Measurements from ENCODE around the gene SH3RF3. TPM values are rescaled to one million over a fixed set of nuclear protein-coding genes. Genes with fewer than 3 reads are reported as not detected.

Gene SH3RF3
- total RNA-seq, 4 donors from 2014 or later = 2.4 to 5.5 (median 2.9) TPM

- 49 to 76% methylated on average over 3 to 4 of the region's 4 CpGs for WGBS, 2 donors
- intact Hi-C loops (cut with DNase I) = no loop called here
- DNase-seq = no peak
- peak overlapping the region in 3 of 4 donors; percentile 21 to 97 (median 85) for H3K27ac ChIP-seq
- H3K9me3 ChIP-seq = no peaks in the 10 kb centered on the region
- no peak overlapping the region for H3K4me3 ChIP-seq
- TF ChIP-seq CTCF (IDR thresholded peaks at IDR 0.05) = no peak
- TF ChIP-seq POLR2A (IDR thresholded peaks at IDR 0.05) = no peak
- H3K36me3 ChIP-seq = no peaks in the 10 kb centered on the region
- no peaks in the 10 kb centered on the region for H3K27me3 ChIP-seq
- H3K4me1 ChIP-seq = peaks cover 33 to 81% (median 51%) of the 10 kb centered on the region in 3 donors
These were observed 115.9 kb downstream of the SH3RF3 start for GRCh38 chr2:109244750-109245382.

GRCh38 chr2:109246176-109246575 lies 117.2 kb downstream of the SH3RF3 start:
- H3K4me1 ChIP-seq = peaks cover 33 to 69% (median 50%) of the 10 kb centered on the region in 3 donors
- H3K9me3 ChIP-seq = no peaks in the 10 kb centered on the region
- TF ChIP-seq POLR2A (IDR thresholded peaks at IDR 0.05) = no peak
- TF ChIP-seq CTCF (IDR thresholded peaks at IDR 0.05) = no peak
- no peaks in the 10 kb centered on the region for H3K27me3 ChIP-seq
- no peak overlapping the region for H3K27ac ChIP-seq
- DNase-seq = no peak
- H3K36me3 ChIP-seq = no peaks in the 10 kb centered on the region
- H3K4me3 ChIP-seq = no peak overlapping the region
- 92 to 95% methylated on average over 10 of the region's 10 CpGs for WGBS, 2 donors
- intact Hi-C loops (cut with DNase I) = no loop called here

- WGBS, 2 donors = 84 to 97% methylated on average over 8 to 9 of the region's 11 CpGs
- no peaks in the 10 kb centered on the region for H3K9me3 ChIP-seq
- intact Hi-C loops (cut with DNase I) = no loop called here
- H3K4me1 ChIP-seq = peaks cover 30 to 64% (median 46%) of the 10 kb centered on the region in 3 donors
- TF ChIP-seq CTCF (IDR thresholded peaks at IDR 0.05) (no peak), POLR2A (IDR thresholded peaks at IDR 0.05) (no peak)
- no peaks in the 10 kb centered on the region for H3K36me3 ChIP-seq
- no peak overlapping the region for H3K27ac ChIP-seq
- no peak for DNase-seq
- no peak overlapping the region for H3K4me3 ChIP-seq
- no peaks in the 10 kb centered on the region for H3K27me3 ChIP-seq
These were observed 117.6 kb downstream of the SH3RF3 start for GRCh38 chr2:109246616-109247015.

GRCh38 chr2:109247340-109247739 lies 118.3 kb downstream of the SH3RF3 start:
- Histone ChIP-seq H3K4me1 (peaks cover 23 to 57% (median 39%) of the 10 kb centered on the region in 3 donors), H3K9me3 (no peaks in the 10 kb centered on the region), H3K36me3 (no peaks in the 10 kb centered on the region), H3K27ac (peak overlapping the region; percentile 39 to 73 (median 52)), H3K27me3 (no peaks in the 10 kb centered on the region), H3K4me3 (no peak overlapping the region)
- intact Hi-C loops (cut with DNase I) = no loop called here
- no peak for DNase-seq
- WGBS, 2 donors = 50 to 59% methylated on average over 8 of the region's 8 CpGs
- TF ChIP-seq CTCF (IDR thresholded peaks at IDR 0.05) = no peak
- TF ChIP-seq POLR2A (IDR thresholded peaks at IDR 0.05) = no peak

GRCh38 chr2:109247812-109248211 lies 118.8 kb downstream of the SH3RF3 start:
- Histone ChIP-seq H3K4me3 (no peak overlapping the region), H3K36me3 (no peaks in the 10 kb centered on the region), H3K4me1 (peaks cover 18 to 52% (median 35%) of the 10 kb centered on the region in 3 donors), H3K27me3 (no peaks in the 10 kb centered on the region), H3K9me3 (no peaks in the 10 kb centered on the region), H3K27ac (peak overlapping the region; percentile 39 to 73 (median 52))
- DNase-seq = no peak
- WGBS, 2 donors = 15 to 29% methylated on average over 3 of the region's 3 CpGs
- TF ChIP-seq POLR2A (IDR thresholded peaks at IDR 0.05) (no peak), CTCF (IDR thresholded peaks at IDR 0.05) (no peak)
- intact Hi-C loops (cut with DNase I) = no loop called here
